HG03457 (cell line): Measurements from ENCODE around the gene DHDDS.
A peak's percentile ranks its signal among the peaks of the same experiment; 100 is the strongest.

Experiments
- ATAC-seq: cut with Tn5 transposase; IDR thresholded peaks from one replicate; pipeline ENCODE4 v1.9.1; 2021; ENCODE audit warnings: moderate number of reproducible peaks; ENCODE audit not compliant: unreplicated experiment

The DHDDS gene

DNA sequence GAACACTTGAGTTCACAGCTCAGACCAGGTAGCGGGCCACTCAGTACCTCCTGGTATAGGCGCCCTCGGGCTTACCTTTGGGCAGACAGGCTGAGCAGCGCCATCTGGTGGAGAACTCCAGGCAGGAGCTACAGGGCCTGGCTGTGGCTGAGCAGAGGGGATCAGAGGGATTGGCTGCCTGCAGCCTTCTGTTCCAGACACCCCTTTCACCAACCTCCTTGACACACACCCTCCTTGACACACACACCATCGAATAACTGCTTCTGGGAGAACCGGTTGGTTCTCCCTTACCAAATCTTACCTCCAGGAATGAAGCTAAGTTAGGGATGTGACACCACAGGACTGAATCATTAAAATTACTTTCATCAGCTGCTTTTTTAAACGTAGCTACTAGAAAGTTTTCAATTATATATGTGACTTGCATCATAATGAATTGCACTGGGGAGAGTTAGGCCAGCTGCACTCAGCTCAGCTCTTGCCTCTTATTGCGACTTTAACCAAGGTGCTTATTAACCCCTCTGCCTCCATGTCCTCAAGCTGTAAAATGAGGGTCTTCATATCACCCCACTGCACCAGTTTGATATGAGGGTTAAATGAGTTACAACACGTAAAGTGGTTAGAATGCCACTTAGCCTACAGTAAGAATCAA is 14.9 kb upstream of the DHDDS start:
- ATAC-seq: no peak

DNA sequence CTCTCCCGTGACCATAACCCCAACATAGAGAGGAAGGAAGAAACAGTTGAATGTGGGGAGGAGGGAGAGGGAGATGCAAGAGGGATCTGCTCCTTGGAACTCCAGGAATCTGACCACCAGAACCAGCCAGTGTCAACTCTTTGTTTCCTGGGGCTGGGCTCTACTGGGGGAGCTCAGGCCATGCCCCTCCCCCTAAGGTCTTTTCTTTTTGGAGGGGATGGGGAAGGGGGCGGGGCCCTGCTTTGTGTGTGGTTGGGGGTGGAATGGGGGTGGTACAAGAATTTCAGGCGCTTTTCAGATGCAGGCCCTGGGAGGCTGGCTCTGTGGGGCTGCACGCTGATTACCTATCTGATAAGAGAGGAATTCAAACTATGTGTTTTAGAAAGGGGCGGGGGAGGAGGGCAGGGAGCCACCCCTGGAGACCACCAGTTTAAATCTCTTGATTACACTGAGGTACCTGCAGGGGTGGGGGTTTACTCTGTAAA is 13.2 kb upstream of the DHDDS start:
- ATAC-seq: no peak

DNA sequence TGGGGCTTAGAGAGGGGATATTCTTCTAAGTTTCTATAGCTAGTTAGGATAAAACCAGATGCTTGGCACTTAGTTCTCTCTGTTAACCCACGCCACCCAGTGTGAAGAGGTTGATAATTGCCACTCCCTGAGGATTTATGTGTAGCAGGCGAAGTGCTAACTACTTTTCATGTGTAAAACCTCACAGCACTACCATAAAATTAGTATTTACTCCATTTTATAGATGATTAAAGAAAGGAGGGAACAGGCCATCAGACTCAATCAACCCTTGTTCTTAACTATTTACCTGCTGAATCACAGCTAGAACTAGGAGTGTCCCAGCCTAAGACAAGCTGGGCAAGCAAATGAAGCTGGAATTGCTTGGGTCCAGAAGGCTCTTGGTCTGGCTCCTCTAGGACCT is 12.6 kb upstream of the DHDDS start:
- ATAC-seq: no peak

GRCh38 chr1:26429721-26430120 is 2.4 kb upstream of the DHDDS start:
- no peak for ATAC-seq

DNA sequence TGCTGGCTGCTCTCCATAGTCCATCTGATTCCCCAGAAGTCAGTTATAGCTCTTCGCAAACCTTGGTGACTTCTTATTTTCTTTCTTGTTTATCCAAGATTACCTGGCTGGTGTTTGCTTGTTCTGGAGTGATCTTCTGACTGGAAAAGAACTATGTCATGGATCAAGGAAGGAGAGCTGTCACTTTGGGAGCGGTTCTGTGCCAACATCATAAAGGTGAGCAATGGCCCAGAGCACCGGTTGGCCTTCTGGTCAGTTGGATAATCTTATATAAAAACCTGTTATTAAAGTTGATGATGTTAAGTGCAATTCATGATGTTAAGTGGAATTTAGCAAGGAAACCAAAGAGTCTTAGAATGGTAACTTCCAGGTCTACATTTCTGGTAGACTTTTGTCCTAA is 672 bp downstream of the DHDDS start:
- no peak for ATAC-seq

GRCh38 chr1:26434161-26434752 is 2.1 kb downstream of the DHDDS start:
- no peak for ATAC-seq

DNA sequence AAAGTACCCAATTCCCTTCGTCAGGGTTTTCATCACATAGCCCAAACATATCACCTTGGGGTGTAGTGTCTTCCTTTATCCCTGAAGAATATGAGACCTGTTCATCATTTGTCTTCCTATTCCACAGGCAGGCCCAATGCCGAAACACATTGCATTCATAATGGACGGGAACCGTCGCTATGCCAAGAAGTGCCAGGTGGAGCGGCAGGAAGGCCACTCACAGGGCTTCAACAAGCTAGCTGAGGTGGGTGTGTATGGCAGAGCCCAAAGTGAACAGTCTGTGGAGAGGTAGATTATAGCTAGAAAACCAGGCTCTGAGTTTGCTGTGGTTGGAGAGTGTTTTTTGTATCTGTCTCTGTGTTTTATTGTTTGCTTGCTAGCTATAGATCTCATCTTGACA is 5.9 kb downstream of the DHDDS start:
- ATAC-seq: no peak

GRCh38 chr1:26440259-26440658 is 8.1 kb downstream of the DHDDS start:
- no peak for ATAC-seq

GRCh38 chr1:26449868-26450267 is 17.7 kb downstream of the DHDDS start:
- no peak for ATAC-seq

GRCh38 chr1:26450908-26451307 is 18.8 kb downstream of the DHDDS start:
- ATAC-seq: no peak

DNA sequence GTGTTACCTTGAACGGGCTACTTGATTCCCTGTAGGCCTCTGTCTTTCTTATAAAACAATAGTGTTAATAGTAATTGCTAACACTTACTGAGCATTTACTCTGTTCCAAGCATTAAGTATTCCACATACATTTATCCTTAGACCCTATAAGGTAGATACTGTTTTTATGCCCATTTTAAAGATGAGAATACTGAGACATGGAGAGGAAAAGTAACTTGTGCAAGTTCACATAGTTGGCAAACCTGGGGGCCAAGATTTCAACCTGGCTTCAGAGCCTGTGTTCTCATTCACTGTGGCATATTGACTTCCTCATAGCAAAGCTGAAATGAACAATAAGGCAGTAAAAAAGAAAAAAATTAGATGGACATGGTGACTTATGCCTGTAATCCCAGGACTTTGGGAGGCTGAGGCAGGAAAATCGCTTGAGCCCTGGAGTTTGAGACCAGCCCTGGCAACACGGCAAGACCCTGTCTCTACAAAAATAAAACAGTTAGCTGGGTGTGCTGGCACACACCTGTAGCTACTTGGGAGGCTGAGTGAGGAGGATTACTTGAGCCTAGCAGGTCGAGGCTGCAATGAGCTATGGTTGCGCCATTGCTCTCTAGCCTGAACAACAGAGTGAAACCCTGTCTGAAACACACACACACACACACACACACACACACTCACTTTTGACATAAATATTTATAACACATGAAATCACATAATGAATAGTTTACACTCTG is 20.5 kb downstream of the DHDDS start:
- ATAC-seq: no peak

DNA sequence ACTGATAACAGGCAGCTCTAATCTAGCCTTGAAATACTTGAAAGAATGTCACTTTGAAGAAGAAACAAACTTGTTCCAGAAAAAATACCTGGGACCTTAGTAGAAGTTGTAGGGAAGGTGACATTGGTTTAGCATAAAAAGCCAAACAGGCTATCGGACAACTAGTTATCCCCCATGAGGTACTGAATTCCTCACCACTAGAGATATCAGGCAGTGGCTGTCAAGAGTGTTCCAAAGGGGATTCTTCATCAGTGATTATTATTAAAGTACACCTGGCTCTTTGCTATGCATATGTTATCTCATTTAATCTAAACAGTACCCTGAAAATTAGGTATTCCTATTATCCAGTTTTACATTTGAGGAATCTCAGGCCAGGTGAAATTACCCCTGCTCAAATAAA is 27.0 kb downstream of the DHDDS start:
- no peak for ATAC-seq

DNA sequence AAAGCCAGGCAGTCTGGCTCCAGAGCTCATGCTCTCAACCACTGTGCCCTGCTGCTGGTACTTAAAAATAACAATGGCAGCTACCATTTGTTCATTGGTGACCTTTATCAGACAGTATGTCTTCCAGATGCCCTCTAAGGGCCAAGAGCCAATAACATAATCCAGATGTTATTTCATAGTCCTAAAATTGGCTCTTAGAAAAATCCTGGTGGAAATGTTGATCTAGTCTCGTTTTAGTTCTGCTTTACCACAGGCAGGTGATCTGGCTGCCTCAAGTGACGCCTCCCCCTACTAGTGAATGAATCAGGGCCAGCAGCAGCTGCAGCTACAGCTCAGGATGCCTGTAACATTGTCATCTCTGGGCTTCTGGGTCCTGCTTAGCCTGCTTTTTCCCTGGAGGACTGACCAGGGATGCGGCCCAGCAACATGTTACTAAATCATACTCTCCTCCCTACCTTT is 27.5 kb downstream of the DHDDS start:
- no peak for ATAC-seq

- ATAC-seq: no peak
These were observed 36.8 kb downstream of the DHDDS start for GRCh38 chr1:26468911-26469310.

DNA sequence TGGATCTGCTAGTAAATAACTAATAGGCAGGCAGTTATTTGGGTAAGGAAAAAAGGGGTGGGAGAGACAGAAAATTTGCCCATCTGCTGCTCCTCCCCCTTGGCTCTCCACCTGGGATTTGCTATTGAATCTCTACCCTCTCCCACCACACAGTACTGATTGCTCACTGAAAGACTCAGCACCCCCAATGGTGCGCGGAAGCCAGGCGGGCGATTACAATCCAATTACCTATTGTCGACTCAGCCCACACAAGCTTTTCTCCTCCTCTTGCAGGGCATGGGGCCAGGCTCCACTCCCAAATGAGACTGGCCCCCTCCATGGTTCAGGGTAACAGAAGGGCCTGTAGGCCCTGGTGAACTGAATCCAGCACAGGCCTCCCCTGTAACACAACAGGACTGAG is 37.4 kb downstream of the DHDDS start:
- no peak for ATAC-seq

DNA sequence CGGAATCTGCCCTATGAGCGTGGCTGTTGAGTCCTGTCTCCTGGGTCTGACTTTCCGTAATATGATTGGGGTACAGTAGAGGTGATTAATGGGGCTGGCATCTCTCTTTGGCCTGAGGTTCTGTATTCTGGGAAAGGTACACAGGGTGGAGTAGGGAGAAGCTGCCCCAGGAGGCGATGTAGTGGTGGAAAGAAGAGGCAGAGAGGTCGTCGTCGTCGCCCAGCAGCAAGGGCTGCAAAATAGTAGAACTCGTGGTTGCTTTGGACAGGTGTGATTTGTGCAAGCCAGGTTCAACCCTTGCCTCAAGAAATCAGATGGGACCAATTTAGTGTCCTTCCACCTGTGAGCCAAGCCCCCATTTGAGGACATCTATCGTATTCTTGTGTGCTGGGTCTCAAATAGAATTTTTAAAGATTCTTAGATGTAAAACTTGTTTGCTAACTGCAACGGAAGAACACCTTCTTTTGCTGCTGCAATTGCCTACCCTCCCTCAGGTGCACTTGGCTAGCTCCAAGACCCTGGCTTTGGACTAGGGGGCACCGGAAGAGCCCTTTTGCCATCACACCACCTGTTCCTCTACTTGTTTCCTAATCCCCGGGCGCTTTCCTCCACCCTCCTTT is 38.9 kb downstream of the DHDDS start:
- no peak for ATAC-seq

- ATAC-seq: peak; percentile 3
These were observed 39.6 kb downstream of the DHDDS start for GRCh38 chr1:26471498-26472319.

DNA sequence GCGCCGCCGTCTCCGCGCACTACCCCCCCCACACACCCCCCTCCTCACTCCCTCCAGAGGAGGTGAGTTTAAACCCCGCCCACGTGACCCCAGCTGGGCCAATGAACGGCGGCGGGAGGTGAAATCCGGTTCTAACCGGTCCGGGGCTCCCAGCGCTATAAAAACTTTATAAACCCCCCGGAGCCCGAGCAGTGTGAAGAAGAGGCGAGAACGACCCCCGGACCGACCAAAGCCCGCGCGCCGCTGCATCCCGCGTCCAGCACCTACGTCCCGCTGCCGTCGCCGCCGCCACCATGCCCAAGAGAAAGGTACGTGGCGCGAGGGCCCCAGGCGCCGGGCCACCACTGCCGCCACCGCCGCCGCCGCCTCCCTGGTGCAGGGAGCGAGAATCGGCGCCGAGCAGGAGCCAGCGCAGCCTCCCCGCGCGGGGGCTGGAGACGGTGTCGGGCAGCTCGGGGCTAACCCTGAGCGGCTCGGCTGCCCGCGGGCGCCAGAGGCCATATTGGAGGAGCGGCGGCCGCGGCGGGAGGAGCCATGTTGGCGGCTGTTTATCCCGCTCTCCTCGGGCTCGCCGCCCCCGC is 40.3 kb downstream of the DHDDS start, which contains the start of gene HMGN2:
TSS of gene HMGN2 (plus strand) at position 121 of the 581 bp plus-strand sequence. CDS start at position 294, 173 bp downstream.
- peak; percentile 32 for ATAC-seq

DNA sequence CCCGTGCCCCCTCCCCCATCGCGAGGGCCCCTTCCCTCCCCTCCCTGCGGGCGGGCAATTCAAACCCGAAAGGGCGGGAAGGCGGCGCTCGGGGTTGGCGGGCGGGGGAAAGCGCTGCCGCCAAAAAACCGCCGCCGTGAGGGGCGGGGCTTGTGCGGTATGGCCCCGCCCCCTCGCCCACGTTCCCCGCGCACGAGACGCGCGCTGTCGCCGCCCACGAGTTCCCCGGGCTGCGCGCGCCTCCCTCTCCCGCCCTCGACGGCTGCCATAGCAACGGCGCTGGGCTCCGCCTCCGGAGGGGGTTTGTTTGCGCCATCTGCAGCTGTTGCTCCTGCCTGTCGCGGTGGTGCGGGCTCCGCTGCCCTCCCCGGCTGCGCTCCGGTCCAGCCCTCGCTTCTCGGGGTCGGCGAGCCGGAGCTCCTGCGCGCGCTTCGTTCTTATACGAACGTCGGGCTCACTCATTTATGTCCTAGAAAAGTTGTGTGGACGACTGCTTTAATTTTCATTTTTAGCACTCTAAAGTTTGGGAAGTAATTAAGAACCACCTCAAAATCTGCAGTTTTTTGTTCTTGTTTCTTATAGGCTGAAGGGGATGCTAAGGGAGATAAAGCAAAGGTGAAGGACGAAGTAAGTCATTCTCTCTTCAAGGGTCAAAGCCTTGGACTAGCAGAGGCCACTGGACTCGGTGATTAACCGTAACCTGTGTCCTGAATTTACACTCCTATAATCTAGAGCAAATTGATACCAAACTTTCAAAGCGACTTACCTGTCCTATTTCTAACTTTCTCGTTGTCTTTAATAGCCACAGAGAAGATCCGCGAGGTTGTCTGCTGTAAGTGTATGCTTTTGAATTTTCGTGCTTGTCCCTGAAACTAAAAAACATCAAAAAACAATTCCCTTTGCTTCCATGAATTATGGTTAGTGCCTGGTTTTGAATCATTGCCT is 41.1 kb downstream of the DHDDS start:
- ATAC-seq: peak; percentile 51
